ENCODE data around the gene FEM1A.
"Not testable (repeated sequence)": the region's sequence is repeated elsewhere in the genome, so short reads cannot be mapped to it uniquely, and the experiment has no call there.

FEM1A gene

DNA sequence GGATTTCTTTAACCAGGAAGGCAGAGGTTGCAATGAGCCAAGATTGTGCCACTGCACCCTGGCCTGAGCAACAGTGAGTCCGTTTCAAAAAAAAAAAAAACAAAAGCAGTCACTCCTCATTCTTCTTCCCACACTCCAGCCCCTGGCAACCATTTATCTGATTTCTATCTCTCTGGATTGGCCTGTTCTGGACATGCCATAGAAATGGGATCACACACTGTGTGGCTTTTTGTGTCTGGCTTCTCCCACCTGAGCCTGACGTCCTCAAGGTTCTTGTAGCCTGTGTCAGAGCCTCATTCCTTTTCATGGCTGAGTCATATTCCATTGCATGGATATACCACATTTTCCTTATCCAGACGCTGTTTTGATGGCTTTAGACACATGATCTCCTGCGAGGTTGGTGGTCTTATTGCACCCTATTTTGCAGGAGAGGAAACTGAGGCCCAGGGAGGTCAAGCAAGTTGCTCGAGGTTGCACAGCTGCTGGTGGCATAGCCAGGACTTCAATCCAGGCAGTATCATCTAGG is 15.8 kb upstream of the FEM1A start:
- no peaks in the 10 kb centered on the region for H4K20me1 ChIP-seq (ENCODE audit: insufficient read depth, low read length)
- no peak overlapping the region for H3K4me2 ChIP-seq (ENCODE audit: low read length)
- H3K9ac ChIP-seq (ENCODE audit: low read length) = no peak overlapping the region
- H3K4me1 ChIP-seq (ENCODE audit: low read length) = no peaks in the 10 kb centered on the region
- H3K79me2 ChIP-seq (ENCODE audit: low read length) = no peaks in the 10 kb centered on the region
- no peak overlapping the region for H3K4me3 ChIP-seq (ENCODE audit: low read length)
- H3K9me3 ChIP-seq (ENCODE audit: insufficient read depth, low read length) = no peaks in the 10 kb centered on the region
- peaks cover 23% of the 10 kb centered on the region for H3K27me3 ChIP-seq (ENCODE audit: low read depth, low read length)
- H2AFZ ChIP-seq (ENCODE audit: low read depth, low read length) = no peak overlapping the region
- no peaks in the 10 kb centered on the region for H3K36me3 ChIP-seq (replicated peaks; ENCODE audit: low read depth, low read length)
- no peak overlapping the region for H3K27ac ChIP-seq (ENCODE audit: low read length)
- TF ChIP-seq, protein P1, sequence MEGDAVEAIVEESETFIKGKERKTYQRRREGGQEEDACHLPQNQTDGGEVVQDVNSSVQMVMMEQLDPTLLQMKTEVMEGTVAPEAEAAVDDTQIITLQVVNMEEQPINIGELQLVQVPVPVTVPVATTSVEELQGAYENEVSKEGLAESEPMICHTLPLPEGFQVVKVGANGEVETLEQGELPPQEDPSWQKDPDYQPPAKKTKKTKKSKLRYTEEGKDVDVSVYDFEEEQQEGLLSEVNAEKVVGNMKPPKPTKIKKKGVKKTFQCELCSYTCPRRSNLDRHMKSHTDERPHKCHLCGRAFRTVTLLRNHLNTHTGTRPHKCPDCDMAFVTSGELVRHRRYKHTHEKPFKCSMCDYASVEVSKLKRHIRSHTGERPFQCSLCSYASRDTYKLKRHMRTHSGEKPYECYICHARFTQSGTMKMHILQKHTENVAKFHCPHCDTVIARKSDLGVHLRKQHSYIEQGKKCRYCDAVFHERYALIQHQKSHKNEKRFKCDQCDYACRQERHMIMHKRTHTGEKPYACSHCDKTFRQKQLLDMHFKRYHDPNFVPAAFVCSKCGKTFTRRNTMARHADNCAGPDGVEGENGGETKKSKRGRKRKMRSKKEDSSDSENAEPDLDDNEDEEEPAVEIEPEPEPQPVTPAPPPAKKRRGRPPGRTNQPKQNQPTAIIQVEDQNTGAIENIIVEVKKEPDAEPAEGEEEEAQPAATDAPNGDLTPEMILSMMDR (IDR thresholded peaks at IDR 0.05; ENCODE audit: low read depth, low read length) = no peak
- TF ChIP-seq EZH2phosphoT487 (IDR thresholded peaks at IDR 0.05; ENCODE audit: low read depth) = no peak

DNA sequence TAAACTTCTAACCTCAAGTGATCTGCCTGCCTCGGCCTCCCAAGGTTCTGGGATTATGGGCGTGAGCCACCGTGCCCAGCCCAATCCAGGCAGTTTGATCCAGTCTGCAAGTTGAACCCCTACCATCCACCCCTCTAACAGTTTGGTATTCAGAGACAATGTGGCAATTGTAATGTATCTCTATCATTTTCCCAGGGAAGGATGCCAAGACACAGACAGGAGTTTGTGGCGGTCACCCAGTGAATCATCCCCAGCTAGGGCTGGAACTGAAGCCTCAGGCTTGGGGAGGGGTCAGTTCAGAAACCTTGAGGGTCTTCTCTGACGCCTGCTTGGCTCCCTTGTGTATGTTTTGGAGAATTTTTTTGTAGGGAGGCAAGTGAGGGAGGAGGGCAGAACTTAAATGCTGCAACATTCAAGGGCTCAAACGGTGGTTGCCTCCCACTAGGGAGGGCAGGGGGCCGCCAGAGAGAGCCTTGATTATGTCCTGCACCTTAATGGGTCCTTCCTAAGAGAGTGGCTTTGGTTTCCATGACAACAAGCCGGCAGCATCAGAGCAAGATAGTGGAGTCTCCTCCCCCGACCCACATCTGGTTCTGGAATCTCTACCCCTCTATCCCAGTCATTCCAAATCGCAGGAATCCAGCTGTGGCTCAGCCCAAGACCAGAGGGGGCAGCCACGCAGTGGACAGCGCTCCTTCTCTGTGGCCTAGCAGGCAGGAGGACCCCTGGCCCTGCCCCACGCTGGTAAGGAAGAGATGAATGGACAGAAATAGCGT is 14.9 kb upstream of the FEM1A start:
- Histone ChIP-seq H3K4me3 (ENCODE audit: low read length) (no peak overlapping the region), H3K79me2 (ENCODE audit: low read length) (no peaks in the 10 kb centered on the region), H3K27me3 (ENCODE audit: low read depth, low read length) (peaks cover 23% of the 10 kb centered on the region)

DNA sequence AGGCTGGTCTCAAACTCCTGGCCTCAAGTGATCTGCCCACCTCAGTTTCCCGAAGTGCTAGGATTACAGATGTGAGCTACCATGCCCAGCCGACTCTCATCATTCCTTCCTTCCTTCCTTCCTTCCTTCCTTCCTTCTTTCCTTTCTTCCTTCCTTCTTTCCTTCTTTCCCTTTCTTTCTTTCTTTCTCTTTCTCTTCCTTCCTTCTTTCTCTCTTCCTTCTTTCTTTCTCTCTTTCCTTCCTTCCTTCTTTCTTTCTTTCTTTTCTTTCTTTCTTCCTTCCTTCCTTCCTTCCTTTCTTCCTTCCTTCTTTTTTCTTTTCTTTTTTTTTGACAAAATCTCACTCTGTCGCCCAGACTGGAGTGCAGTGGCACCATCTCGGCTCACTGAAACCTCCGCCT is 13.4 kb upstream of the FEM1A start:
- H2AFZ ChIP-seq (ENCODE audit: low read depth, low read length); H3K4me1 ChIP-seq (ENCODE audit: low read length); H3K4me3 ChIP-seq (ENCODE audit: low read length); H3K79me2 ChIP-seq (ENCODE audit: low read length); H3K36me3 ChIP-seq (replicated peaks; ENCODE audit: low read depth, low read length); H3K27ac ChIP-seq (ENCODE audit: low read length); H4K20me1 ChIP-seq (ENCODE audit: insufficient read depth, low read length); H3K9ac ChIP-seq (ENCODE audit: low read length); H3K4me2 ChIP-seq (ENCODE audit: low read length); H3K9me3 ChIP-seq (ENCODE audit: insufficient read depth, low read length): not testable (repeated sequence)
- H3K27me3 ChIP-seq (ENCODE audit: low read depth, low read length) = peaks cover 11% of the 10 kb centered on the region

More for the DNA sequence above, 14.9 kb upstream of the FEM1A start:
- H3K4me1 ChIP-seq (ENCODE audit: low read length) = no peaks in the 10 kb centered on the region
- no peak overlapping the region for H3K27ac ChIP-seq (ENCODE audit: low read length)
- H3K4me2 ChIP-seq (ENCODE audit: low read length) = no peak overlapping the region
- TF ChIP-seq EZH2phosphoT487 (IDR thresholded peaks at IDR 0.05; ENCODE audit: low read depth) = no peak
- TF ChIP-seq, protein P1 (IDR thresholded peaks at IDR 0.05; ENCODE audit: low read depth, low read length) = no peak
- H3K9me3 ChIP-seq (ENCODE audit: insufficient read depth, low read length) = no peaks in the 10 kb centered on the region
- no peaks in the 10 kb centered on the region for H4K20me1 ChIP-seq (ENCODE audit: insufficient read depth, low read length)
- no peak overlapping the region for H3K9ac ChIP-seq (ENCODE audit: low read length)
- H2AFZ ChIP-seq (ENCODE audit: low read depth, low read length) = no peak overlapping the region
- H3K36me3 ChIP-seq (replicated peaks; ENCODE audit: low read depth, low read length) = no peaks in the 10 kb centered on the region

DNA sequence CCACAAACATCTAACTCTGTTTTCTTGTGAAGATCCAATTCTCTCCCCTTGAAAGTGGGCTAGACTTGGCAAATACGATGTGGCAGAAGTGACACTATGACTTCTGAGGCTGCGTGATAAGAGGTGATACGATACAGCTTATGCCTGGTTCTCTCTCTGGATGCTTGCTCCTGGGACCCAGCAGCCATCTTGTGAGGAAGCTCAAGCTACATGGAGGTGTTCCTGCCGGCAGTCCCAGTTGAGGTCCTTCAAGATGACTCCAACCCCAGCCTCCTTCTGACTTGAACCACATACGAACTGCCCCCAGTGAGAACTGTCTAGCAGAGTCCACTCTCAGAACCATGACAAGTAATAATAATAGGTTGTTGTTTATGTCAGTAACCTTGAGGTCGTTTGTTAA is 10.7 kb upstream of the FEM1A start:
- no peaks in the 10 kb centered on the region for H3K36me3 ChIP-seq (replicated peaks; ENCODE audit: low read depth, low read length)
- no peak overlapping the region for H3K27ac ChIP-seq (ENCODE audit: low read length)
- H3K4me1 ChIP-seq (ENCODE audit: low read length) = no peaks in the 10 kb centered on the region
- H4K20me1 ChIP-seq (ENCODE audit: insufficient read depth, low read length) = no peaks in the 10 kb centered on the region
- no peak overlapping the region for H2AFZ ChIP-seq (ENCODE audit: low read depth, low read length)
- H3K4me2 ChIP-seq (ENCODE audit: low read length) = no peak overlapping the region
- H3K4me3 ChIP-seq (ENCODE audit: low read length) = no peak overlapping the region
- H3K9me3 ChIP-seq (ENCODE audit: insufficient read depth, low read length) = no peaks in the 10 kb centered on the region
- peaks cover 5% of the 10 kb centered on the region for H3K27me3 ChIP-seq (ENCODE audit: low read depth, low read length)
- TF ChIP-seq, protein P1 (IDR thresholded peaks at IDR 0.05; ENCODE audit: low read depth, low read length) = no peak
- TF ChIP-seq EZH2phosphoT487 (IDR thresholded peaks at IDR 0.05; ENCODE audit: low read depth) = no peak
- H3K9ac ChIP-seq (ENCODE audit: low read length) = no peak overlapping the region
- no peaks in the 10 kb centered on the region for H3K79me2 ChIP-seq (ENCODE audit: low read length)

Measured in OCI-LY3 (cell line).